Endothelial cell of umbilical vein (primary cell): ENCODE data around the gene GZF1. TPM values are rescaled to one million over a fixed set of nuclear protein-coding genes. Genes with fewer than 3 reads are reported as not detected.

ENCODE experiments used
- BruUV-seq: library from RNA; stranded (reverse); fragments of 400-500 nt; replicated peaks from 2 replicates; lab custom pipeline; 2021; lab: Mats Ljungman, UMichigan
- CTCF ChIA-PET: fragments of 300-600, 350-600 bp; sonication (Branson Sonifier 250); formaldehyde crosslinking; loops from one replicate; lab custom pipeline; 2021; ENCODE audit warnings: antibody characterized with exemption, inconsistent platforms; lab: Charles Lee
- POLR2A ChIA-PET: fragments of 300-600, 350-600 bp; sonication (Branson Sonifier 250); formaldehyde crosslinking; loops from one replicate; lab custom pipeline; 2021; ENCODE audit warnings: antibody characterized with exemption, inconsistent platforms; lab: Charles Lee
- DNase-seq: peaks from one replicate; pipeline ENCODE4 v3.0.0-alpha.2; 2011; ENCODE audit warnings: low read depth, low spot score
- FAIRE-seq: peaks from 2 replicates; lab custom pipeline; 2011; peaks lifted over from hg19 to GRCh38; lab: Jason Lieb, UNC
- H2AFZ ChIP-seq: 2 replicates; pipeline ENCODE4 v1.6.0; 2012; ENCODE audit warnings: low read depth, low read length, control low read depth, inconsistent platforms
- H3K27ac ChIP-seq: 2 replicates; pipeline ENCODE4 v1.5.1; 2011; ENCODE audit warnings: low read depth, mild to moderate bottlenecking, control low read depth, low read length, moderate library complexity; ENCODE audit not compliant: insufficient read depth
- H3K27me3 ChIP-seq, 2 experiments: 2 replicates each; pipeline versions ENCODE4 v1.6.0 to v1.6.1; 2011; ENCODE audit warnings: low read length in 2 of 2, mixed read lengths in 1 of 2; ENCODE audit not compliant: control insufficient read depth in 2 of 2, insufficient read depth in 2 of 2
- H3K36me3 ChIP-seq, 2 experiments: 2 replicates in 1 of 2; 3 replicates in 1 of 2; pipeline ENCODE4 v1.5.1; 2011; ENCODE audit warnings: low read length in 2 of 2, mild to moderate bottlenecking in 1 of 2, moderate library complexity in 1 of 2; ENCODE audit not compliant: control insufficient read depth in 2 of 2, insufficient read depth in 2 of 2; ENCODE audit errors: extremely low read depth in 1 of 2
- H3K4me1 ChIP-seq: 3 replicates; pipeline ENCODE4 v1.5.1; 2011; ENCODE audit warnings: mild to moderate bottlenecking, low read length; ENCODE audit not compliant: control insufficient read depth, insufficient read depth; ENCODE audit errors: extremely low read depth
- H3K4me2 ChIP-seq: 2 replicates; pipeline ENCODE4 v1.6.1; 2011; ENCODE audit warnings: low read length, control low read depth, mixed read lengths; ENCODE audit not compliant: insufficient read depth
- H3K4me3 ChIP-seq, 3 experiments: fragments of 200-600 bp in 1 of 3; sonication (generic), shearing (Covaris generic) in 1 of 3; replicated peaks in 1 of 3; 2 replicates each; pipeline ENCODE4 v1.5.1; 2011 to 2016; ENCODE audit warnings: control low read depth in 3 of 3, low read length in 3 of 3, mild to moderate bottlenecking in 2 of 3, inconsistent platforms in 1 of 3, low read depth in 1 of 3, moderate library complexity in 1 of 3; ENCODE audit not compliant: insufficient read depth in 1 of 3
- H3K79me2 ChIP-seq: 2 replicates; pipeline ENCODE4 v1.6.0; 2012; ENCODE audit warnings: low read length, inconsistent platforms; ENCODE audit not compliant: control insufficient read depth, insufficient read depth
- H3K9ac ChIP-seq: replicated peaks from 2 replicates; pipeline ENCODE3; 2011; ENCODE audit warnings: low read length, control low read depth; ENCODE audit not compliant: insufficient read depth; ENCODE audit errors: extremely low read depth
- H3K9me1 ChIP-seq: replicated peaks from 3 replicates; pipeline ENCODE4 v1.6.0; 2011; ENCODE audit warnings: mild to moderate bottlenecking, low read length; ENCODE audit not compliant: control insufficient read depth, insufficient read depth; ENCODE audit errors: extremely low read depth
- H3K9me3 ChIP-seq: replicated peaks from 2 replicates; pipeline ENCODE4 v1.5.1; 2012; ENCODE audit warnings: low read length, inconsistent platforms; ENCODE audit not compliant: control insufficient read depth, insufficient read depth
- H4K20me1 ChIP-seq: replicated peaks from 2 replicates; pipeline ENCODE3; 2011; ENCODE audit warnings: mild to moderate bottlenecking, low read length; ENCODE audit not compliant: control insufficient read depth, insufficient read depth; ENCODE audit errors: extremely low read depth
- EZH2 ChIP-seq: IDR thresholded peaks from 2 replicates; pipeline ENCODE4 v1.6.1; 2012; ENCODE audit warnings: borderline replicate concordance, low read depth, mild to moderate bottlenecking, moderate library complexity, low read length, inconsistent platforms; ENCODE audit not compliant: severe bottlenecking
- FOS ChIP-seq: IDR thresholded peaks from 2 replicates; pipeline ENCODE4 v1.6.1; 2011; ENCODE audit warnings: mild to moderate bottlenecking, low read length, moderate library complexity, borderline replicate concordance; ENCODE audit not compliant: insufficient read depth
- GATA2 ChIP-seq: IDR thresholded peaks from 2 replicates; pipeline ENCODE4 v1.7.0; 2011; ENCODE audit warnings: low read depth, mild to moderate bottlenecking, moderate library complexity, mixed read lengths, low read length; ENCODE audit not compliant: insufficient read length, insufficient read depth
- JUN ChIP-seq: IDR thresholded peaks from 2 replicates; pipeline ENCODE4 v1.6.1; 2011; ENCODE audit warnings: borderline replicate concordance, low read depth; ENCODE audit not compliant: insufficient read length, insufficient read depth
- MYC ChIP-seq: IDR thresholded peaks from one replicate; pipeline ENCODE4 v1.6.1; 2011; ENCODE audit warnings: mild to moderate bottlenecking, low read depth, low read length
- POLR2A ChIP-seq: IDR thresholded peaks from 2 replicates; pipeline ENCODE4 v1.6.1; 2012; ENCODE audit warnings: low read depth, mild to moderate bottlenecking, control low read depth, low read length
- POLR2AphosphoS5 ChIP-seq: IDR thresholded peaks from 2 replicates; pipeline ENCODE4 v1.6.1; 2012; ENCODE audit warnings: low read depth, mild to moderate bottlenecking, control low read depth, low read length, moderate library complexity; ENCODE audit not compliant: insufficient read depth
- dilution Hi-C: fragments of 300-500 bp; cut with MboI; formaldehyde crosslinking; loops from one replicate; pipeline ENCODE4 v1.15.0; 2019; ENCODE audit warnings: low sequenced_read_pairs; ENCODE audit not compliant: extremely low pct_ligation_motif_present
- intact Hi-C: fragments of 100-400 bp; cut with micrococcal nuclease; formaldehyde crosslinking; loops from one replicate; pipeline ENCODE4 v1.10.0; 2022
- polyA plus RNA-seq, 4 experiments: library from polyadenylated mRNA; depleted of rRNA in 3 of 4; stranded (reverse) in 3 of 4; unstranded in 1 of 4; fragments of >200 nt; gene quantifications; 2 replicates each; pipeline versions ENCODE4 v1.2.1 to v1.2.3, GENCODE V29; 2011 to 2012; ENCODE audit warnings: missing spikeins in 1 of 4
- total RNA-seq: library from RNA; stranded (reverse); gene quantifications from 2 replicates; pipeline ENCODE4 v1.2.3, GENCODE V29; 2021
- TF ChIP-seq, protein P1 (sequence below), 2 donors: IDR thresholded peaks; 1 replicate in 1 of 2; 2 replicates in 1 of 2; pipeline ENCODE4 v1.5.1; 2011; ENCODE audit warnings: low read length in 2 of 2, mild to moderate bottlenecking in 2 of 2, moderate library complexity in 2 of 2, control low read depth in 1 of 2, inconsistent platforms in 1 of 2, low read depth in 1 of 2; ENCODE audit not compliant: insufficient read depth in 1 of 2; ENCODE audit errors: extremely low read depth in 1 of 2
- TF ChIP-seq, protein P2 (sequence below): IDR thresholded peaks from 2 replicates; pipeline ENCODE4 v1.6.1; 2011; ENCODE audit not compliant: insufficient read depth, insufficient read length

GZF1 gene
- total and polyA plus RNA-seq, 2 donors (not counting 3 experiments of a cell fraction or from before 2014, with no cell fraction given) = 9.7 to 10.0 TPM

DNA sequence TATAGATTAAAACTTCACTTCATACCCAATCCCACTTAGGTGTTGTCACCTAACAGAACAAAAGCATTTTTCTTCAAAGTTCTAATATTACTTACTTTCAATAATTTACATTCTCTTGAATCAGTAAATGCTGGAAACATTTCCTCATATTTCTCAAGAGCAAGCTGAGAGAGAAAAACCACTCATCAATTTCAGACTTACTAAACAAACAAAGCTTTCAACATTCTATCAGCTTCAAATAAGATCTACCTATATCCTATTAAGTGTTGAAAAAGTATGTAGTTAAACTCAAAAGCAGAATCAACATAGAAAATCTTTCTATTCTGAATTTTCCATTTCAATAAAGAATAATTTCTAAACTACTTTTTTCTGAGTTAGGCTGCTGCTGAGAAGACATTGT, 17.8 kb downstream of the GZF1 start:
- H3K36me3 ChIP-seq = peaks cover 7 to 15% of the 10 kb centered on the region in 2 experiments
- DNase-seq (no peak), FAIRE-seq (no peak)
- TF ChIP-seq, protein P1, sequence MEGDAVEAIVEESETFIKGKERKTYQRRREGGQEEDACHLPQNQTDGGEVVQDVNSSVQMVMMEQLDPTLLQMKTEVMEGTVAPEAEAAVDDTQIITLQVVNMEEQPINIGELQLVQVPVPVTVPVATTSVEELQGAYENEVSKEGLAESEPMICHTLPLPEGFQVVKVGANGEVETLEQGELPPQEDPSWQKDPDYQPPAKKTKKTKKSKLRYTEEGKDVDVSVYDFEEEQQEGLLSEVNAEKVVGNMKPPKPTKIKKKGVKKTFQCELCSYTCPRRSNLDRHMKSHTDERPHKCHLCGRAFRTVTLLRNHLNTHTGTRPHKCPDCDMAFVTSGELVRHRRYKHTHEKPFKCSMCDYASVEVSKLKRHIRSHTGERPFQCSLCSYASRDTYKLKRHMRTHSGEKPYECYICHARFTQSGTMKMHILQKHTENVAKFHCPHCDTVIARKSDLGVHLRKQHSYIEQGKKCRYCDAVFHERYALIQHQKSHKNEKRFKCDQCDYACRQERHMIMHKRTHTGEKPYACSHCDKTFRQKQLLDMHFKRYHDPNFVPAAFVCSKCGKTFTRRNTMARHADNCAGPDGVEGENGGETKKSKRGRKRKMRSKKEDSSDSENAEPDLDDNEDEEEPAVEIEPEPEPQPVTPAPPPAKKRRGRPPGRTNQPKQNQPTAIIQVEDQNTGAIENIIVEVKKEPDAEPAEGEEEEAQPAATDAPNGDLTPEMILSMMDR (IDR thresholded peaks at IDR 0.05; ENCODE audit: extremely low read depth in 1 of 2, insufficient read depth in 1 of 2, low read depth in 1 of 2, low read length in 2 of 2) = no peak
- TF ChIP-seq FOS (no peak), POLR2AphosphoS5 (no peak), POLR2A (no peak), EZH2 (no peak), JUN (no peak), GATA2 (no peak), MYC (no peak)
- TF ChIP-seq, protein P2, sequence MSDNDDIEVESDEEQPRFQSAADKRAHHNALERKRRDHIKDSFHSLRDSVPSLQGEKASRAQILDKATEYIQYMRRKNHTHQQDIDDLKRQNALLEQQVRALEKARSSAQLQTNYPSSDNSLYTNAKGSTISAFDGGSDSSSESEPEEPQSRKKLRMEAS = no peak
- BruUV-seq = no TSS peak
- H3K9me1 ChIP-seq = no peaks in the 10 kb centered on the region
- ChIA-PET POLR2A (no interaction called here), CTCF (interaction anchor here (1.1 to 1.2 kb wide), 2 partner anchors 30 to 38 kb away, joined by 3 to 4 read pairs; partner anchors contain the start of gene NXT1)
- H2AFZ ChIP-seq = no peak overlapping the region
- H3K79me2 ChIP-seq = peaks cover 4% of the 10 kb centered on the region
- H3K9ac ChIP-seq = no peak overlapping the region
- H3K27me3 ChIP-seq = no peaks in the 10 kb centered on the region
- intact Hi-C loops (no loop called here), dilution Hi-C loops (no loop called here)
- no peak overlapping the region for H3K4me3 ChIP-seq
- H3K4me1 ChIP-seq = peaks cover 2% of the 10 kb centered on the region
- H3K4me2 ChIP-seq = no peak overlapping the region
- no peaks in the 10 kb centered on the region for H4K20me1 ChIP-seq
- H3K27ac ChIP-seq = no peak overlapping the region
- no peaks in the 10 kb centered on the region for H3K9me3 ChIP-seq
